Liver (tissue), 3 donors: Measurements from ENCODE around the gene PFDN4.
"Not testable (repeated sequence)": the region's sequence is repeated elsewhere in the genome, so short reads cannot be mapped to it uniquely, and the experiment has no call there.

Experiments
- SP1 ChIP-seq: IDR thresholded peaks from 2 replicates; pipeline ENCODE4 v1.6.1; 2018; ENCODE audit warnings: antibody characterized with exemption, mild to moderate bottlenecking
- TAF1 ChIP-seq: conservative IDR thresholded peaks from 2 replicates; pipeline ENCODE4 v1.6.1; 2016; ENCODE audit warnings: antibody characterized with exemption, mild to moderate bottlenecking
- TF ChIP-seq, protein P1 (sequence below): fragments of 150-350 bp; IDR thresholded peaks from 2 replicates; pipeline ENCODE4 v1.5.1; 2017; ENCODE audit warnings: improper control_type of control experiment, low read depth, low read length; ENCODE audit not compliant: missing input control
- TF ChIP-seq, protein P2 (sequence below): IDR thresholded peaks from 2 replicates; pipeline ENCODE4 v1.6.1; 2016; ENCODE audit warnings: antibody characterized with exemption
- TF ChIP-seq, protein P3 (sequence below): IDR thresholded peaks from 2 replicates; pipeline ENCODE4 v1.6.1; 2016; ENCODE audit warnings: antibody characterized with exemption, mild to moderate bottlenecking
- donor health status: healthy.
- donor health status: healthy.

DNA sequence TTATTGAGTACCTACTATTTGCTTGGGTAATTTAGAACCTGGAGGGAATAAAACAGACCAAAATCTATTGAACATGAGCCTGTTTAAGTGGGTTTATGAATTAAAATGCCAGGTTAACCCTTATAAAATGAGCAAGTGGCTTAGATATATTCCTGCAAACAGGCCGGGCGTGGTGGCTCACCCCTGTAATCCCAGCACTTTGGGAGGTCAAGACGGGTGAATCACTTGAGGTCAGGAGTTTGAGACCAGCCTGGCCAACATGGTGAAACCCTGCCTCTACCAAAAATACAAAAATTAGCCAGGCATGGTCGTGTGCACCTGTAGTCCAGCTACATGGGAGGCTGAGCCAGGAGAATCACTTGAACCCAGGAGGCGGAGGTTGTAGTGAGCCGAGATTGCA is 57.9 kb downstream of the PFDN4 start:
- TF ChIP-seq, protein P1, sequence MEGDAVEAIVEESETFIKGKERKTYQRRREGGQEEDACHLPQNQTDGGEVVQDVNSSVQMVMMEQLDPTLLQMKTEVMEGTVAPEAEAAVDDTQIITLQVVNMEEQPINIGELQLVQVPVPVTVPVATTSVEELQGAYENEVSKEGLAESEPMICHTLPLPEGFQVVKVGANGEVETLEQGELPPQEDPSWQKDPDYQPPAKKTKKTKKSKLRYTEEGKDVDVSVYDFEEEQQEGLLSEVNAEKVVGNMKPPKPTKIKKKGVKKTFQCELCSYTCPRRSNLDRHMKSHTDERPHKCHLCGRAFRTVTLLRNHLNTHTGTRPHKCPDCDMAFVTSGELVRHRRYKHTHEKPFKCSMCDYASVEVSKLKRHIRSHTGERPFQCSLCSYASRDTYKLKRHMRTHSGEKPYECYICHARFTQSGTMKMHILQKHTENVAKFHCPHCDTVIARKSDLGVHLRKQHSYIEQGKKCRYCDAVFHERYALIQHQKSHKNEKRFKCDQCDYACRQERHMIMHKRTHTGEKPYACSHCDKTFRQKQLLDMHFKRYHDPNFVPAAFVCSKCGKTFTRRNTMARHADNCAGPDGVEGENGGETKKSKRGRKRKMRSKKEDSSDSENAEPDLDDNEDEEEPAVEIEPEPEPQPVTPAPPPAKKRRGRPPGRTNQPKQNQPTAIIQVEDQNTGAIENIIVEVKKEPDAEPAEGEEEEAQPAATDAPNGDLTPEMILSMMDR, result not testable (repeated sequence)
- TF ChIP-seq SP1, TAF1: not testable (repeated sequence)
- TF ChIP-seq, protein P2, sequence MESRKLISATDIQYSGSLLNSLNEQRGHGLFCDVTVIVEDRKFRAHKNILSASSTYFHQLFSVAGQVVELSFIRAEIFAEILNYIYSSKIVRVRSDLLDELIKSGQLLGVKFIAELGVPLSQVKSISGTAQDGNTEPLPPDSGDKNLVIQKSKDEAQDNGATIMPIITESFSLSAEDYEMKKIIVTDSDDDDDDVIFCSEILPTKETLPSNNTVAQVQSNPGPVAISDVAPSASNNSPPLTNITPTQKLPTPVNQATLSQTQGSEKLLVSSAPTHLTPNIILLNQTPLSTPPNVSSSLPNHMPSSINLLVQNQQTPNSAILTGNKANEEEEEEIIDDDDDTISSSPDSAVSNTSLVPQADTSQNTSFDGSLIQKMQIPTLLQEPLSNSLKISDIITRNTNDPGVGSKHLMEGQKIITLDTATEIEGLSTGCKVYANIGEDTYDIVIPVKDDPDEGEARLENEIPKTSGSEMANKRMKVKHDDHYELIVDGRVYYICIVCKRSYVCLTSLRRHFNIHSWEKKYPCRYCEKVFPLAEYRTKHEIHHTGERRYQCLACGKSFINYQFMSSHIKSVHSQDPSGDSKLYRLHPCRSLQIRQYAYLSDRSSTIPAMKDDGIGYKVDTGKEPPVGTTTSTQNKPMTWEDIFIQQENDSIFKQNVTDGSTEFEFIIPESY, result not testable (repeated sequence)
- TF ChIP-seq, protein P3, sequence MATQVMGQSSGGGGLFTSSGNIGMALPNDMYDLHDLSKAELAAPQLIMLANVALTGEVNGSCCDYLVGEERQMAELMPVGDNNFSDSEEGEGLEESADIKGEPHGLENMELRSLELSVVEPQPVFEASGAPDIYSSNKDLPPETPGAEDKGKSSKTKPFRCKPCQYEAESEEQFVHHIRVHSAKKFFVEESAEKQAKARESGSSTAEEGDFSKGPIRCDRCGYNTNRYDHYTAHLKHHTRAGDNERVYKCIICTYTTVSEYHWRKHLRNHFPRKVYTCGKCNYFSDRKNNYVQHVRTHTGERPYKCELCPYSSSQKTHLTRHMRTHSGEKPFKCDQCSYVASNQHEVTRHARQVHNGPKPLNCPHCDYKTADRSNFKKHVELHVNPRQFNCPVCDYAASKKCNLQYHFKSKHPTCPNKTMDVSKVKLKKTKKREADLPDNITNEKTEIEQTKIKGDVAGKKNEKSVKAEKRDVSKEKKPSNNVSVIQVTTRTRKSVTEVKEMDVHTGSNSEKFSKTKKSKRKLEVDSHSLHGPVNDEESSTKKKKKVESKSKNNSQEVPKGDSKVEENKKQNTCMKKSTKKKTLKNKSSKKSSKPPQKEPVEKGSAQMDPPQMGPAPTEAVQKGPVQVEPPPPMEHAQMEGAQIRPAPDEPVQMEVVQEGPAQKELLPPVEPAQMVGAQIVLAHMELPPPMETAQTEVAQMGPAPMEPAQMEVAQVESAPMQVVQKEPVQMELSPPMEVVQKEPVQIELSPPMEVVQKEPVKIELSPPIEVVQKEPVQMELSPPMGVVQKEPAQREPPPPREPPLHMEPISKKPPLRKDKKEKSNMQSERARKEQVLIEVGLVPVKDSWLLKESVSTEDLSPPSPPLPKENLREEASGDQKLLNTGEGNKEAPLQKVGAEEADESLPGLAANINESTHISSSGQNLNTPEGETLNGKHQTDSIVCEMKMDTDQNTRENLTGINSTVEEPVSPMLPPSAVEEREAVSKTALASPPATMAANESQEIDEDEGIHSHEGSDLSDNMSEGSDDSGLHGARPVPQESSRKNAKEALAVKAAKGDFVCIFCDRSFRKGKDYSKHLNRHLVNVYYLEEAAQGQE, result not testable (repeated sequence)
